KOPT-K1 (cell line): Measurements from ENCODE around the gene KLRK1.
"Not testable (repeated sequence)": the region's sequence is repeated elsewhere in the genome, so short reads cannot be mapped to it uniquely, and the experiment has no call there.

Experiments
- H3K27ac ChIP-seq: fragments of 200-600 bp; sonication (generic); 2 replicates; pipeline ENCODE4 v1.5.1; 2016; ENCODE audit warnings: antibody characterized with exemption, mild to moderate bottlenecking, low read depth, low read length; ENCODE audit not compliant: poor library complexity, severe bottlenecking
- H3K36me3 ChIP-seq: fragments of 200-600 bp; sonication (generic); 2 replicates; pipeline ENCODE4 v1.5.1; 2017; ENCODE audit warnings: antibody characterized with exemption, mild to moderate bottlenecking, low read length, moderate library complexity; ENCODE audit not compliant: insufficient read depth
- H3K9me3 ChIP-seq: fragments of 200-600 bp; sonication (generic); 2 replicates; pipeline ENCODE4 v1.5.1; 2017; ENCODE audit warnings: antibody characterized with exemption, low read length, mild to moderate bottlenecking; ENCODE audit not compliant: insufficient read depth, poor library complexity, severe bottlenecking

KLRK1 gene

DNA sequence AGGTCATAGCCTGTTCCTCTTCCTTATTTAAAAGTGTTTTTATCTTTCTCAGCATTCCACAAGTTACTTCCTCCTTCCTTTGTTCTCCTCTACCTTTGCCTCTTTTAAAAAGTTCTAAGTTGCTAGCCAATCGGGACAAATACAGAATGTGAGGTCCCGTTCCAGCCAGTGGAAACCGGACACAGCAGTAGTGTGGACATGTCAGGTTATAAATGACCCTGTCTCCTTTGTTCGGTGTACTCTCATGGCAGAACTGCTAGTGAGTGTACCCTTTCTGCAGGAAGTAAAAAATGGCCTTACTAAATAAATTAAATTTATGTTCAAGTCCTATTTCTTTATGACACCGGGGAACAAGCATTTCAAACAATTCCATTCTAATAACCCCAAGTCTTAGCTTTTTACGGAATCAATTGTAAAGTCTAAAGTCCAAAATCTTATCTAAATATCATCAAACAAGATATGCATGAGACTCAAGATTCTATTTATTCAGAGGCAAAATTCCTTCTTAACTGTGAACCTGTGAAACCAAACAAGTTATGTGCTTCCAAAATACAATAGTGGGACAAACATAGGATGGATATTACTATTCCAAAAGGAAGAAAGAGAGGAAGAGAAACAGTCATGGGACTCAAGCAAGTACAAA lies 17.8 kb downstream of the KLRK1 start:
- peaks cover 26% of the 10 kb centered on the region for H3K9me3 ChIP-seq
- not testable (repeated sequence) for H3K27ac ChIP-seq, H3K36me3 ChIP-seq

DNA sequence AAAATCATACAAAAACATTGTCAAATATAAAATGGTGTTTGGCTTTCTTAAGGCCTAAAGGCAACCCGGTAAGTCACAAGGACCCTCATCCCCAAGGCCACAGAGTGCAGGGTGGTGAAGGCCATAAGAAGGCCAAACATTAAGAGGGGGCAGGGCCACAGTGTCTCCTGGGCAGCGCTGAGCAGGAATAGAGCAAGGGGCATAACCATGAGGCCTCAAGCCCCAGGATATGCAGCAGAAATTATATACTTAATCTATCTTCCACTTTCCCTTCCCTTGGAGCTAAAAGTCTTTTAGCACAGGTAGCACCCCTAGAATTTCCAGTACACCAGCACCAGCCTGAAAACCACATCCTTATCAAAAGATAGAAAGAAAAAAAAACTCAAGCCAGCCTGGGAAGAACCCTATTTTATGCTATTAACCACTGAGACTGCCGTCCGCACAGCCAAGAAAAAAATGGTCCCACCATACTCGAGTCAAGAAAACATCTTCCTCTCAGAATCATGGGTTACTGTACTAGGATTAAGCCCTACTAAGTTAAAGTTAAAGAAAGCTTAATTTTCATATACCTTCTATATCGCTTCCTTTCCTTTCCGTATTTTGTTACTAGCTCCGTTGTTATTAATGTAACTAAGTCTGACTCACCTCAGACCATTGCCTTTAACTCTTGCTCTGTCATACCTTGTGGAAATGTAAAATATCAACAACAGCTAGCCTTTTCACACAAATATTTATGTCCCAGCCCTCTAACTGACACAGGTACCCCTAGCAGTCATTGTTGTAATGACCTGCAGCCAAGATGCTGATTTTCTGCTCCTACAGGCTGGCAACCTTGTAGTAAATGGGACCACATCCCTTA lies 20.1 kb downstream of the KLRK1 start:
- H3K27ac ChIP-seq, result no peak overlapping the region
- H3K9me3 ChIP-seq, result peaks cover 19% of the 10 kb centered on the region
- H3K36me3 ChIP-seq, result no peaks in the 10 kb centered on the region

GRCh38 chr12:10368206-10369171 lies 21.4 kb downstream of the KLRK1 start:
- Histone ChIP-seq H3K27ac (no peak overlapping the region), H3K36me3 (no peaks in the 10 kb centered on the region), H3K9me3 (peaks cover 19% of the 10 kb centered on the region)

DNA sequence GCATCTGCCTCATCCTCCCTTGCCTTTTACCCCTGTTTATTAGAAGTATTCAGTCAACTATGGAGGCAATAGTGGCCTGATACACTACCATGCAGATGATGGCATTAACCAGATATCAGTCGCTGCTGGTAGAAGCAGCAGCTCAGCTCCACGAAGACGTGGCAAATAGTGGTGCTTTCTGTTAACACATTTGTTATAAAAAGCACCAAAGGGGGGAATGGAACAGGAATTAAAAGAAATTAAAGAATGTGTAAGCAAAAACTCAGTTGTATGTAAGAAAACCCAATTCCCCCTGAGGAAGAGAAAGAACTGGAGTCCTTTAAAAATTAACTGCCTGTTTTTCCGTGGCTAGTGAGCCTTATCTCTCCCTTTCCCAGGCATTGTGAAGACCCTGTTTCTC lies 22.1 kb downstream of the KLRK1 start:
- not testable (repeated sequence) for H3K36me3 ChIP-seq, H3K27ac ChIP-seq

GRCh38 chr12:10366875-10367274 lies 23.0 kb downstream of the KLRK1 start:
- H3K36me3 ChIP-seq, result no peaks in the 10 kb centered on the region
- peaks cover 19% of the 10 kb centered on the region for H3K9me3 ChIP-seq
- H3K27ac ChIP-seq, result no peak overlapping the region

More for the DNA sequence above, 22.1 kb downstream of the KLRK1 start:
- peaks cover 19% of the 10 kb centered on the region for H3K9me3 ChIP-seq

- Histone ChIP-seq H3K27ac (peak overlapping the region; percentile 85), H3K9me3 (peaks cover 19% of the 10 kb centered on the region), H3K36me3 (no peaks in the 10 kb centered on the region)
Measured at GRCh38 chr12:10365696-10366405, 24.0 kb downstream of the KLRK1 start.

GRCh38 chr12:10364815-10365622 lies 24.8 kb downstream of the KLRK1 start:
- no peaks in the 10 kb centered on the region for H3K36me3 ChIP-seq
- H3K27ac ChIP-seq, result peak overlapping the region; percentile 85
- peaks cover 19% of the 10 kb centered on the region for H3K9me3 ChIP-seq

GRCh38 chr12:10363914-10364814 lies 25.7 kb downstream of the KLRK1 start:
- H3K27ac ChIP-seq, result peak overlapping the region; percentile 85
- H3K36me3 ChIP-seq, result no peaks in the 10 kb centered on the region
- H3K9me3 ChIP-seq, result peaks cover 19% of the 10 kb centered on the region

- Histone ChIP-seq H3K9me3 (peaks cover 16% of the 10 kb centered on the region), H3K27ac (peak overlapping the region; percentile 85), H3K36me3 (no peaks in the 10 kb centered on the region)
Measured at GRCh38 chr12:10363658-10363913, 26.3 kb downstream of the KLRK1 start.

DNA sequence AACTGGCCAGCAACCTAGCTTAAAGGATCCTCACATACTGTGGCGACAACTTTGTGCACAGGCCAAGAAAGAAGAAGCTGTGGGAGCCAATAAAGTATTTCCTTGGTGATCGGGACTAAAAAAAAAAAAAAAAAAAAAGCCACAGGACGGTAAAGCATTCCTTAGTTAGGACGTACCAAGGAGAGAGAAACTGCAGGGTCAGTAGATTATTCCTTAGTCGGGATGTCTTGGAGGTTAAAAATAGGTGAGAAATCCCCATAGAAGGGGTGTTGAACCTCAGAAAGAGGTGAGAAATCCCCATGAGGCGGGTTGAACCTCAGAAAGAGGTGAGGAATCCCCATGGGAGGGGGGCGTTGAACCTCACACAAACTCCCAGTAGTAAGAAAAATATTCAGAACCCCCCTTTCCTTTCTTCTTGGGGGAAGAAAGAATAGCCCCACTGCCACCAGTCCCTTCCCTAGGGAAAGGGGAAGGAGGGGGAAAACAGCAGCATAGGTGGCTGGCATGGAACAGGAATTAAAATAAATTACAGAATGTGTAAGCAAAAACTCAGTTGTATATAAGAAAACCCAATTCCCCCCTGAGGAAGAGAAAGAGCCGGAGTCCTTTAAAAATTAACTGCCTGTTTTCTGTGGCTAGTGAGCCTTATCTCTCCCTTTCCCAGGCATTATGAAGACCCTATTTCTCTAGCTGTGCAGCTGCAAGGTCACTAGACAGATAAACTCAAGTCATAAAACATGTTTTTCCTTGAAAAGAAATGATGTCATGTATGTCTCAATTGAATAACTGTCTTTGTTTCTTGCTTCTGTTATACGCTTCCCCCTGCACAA lies 26.8 kb downstream of the KLRK1 start:
- H3K36me3 ChIP-seq, result no peaks in the 10 kb centered on the region
- H3K9me3 ChIP-seq, result peaks cover 11% of the 10 kb centered on the region
- H3K27ac ChIP-seq, result peak overlapping the region; percentile 85

- Histone ChIP-seq H3K36me3 (no peaks in the 10 kb centered on the region), H3K27ac (no peak overlapping the region), H3K9me3 (peaks cover 3% of the 10 kb centered on the region)
Measured at GRCh38 chr12:10362325-10362724, 27.5 kb downstream of the KLRK1 start.

DNA sequence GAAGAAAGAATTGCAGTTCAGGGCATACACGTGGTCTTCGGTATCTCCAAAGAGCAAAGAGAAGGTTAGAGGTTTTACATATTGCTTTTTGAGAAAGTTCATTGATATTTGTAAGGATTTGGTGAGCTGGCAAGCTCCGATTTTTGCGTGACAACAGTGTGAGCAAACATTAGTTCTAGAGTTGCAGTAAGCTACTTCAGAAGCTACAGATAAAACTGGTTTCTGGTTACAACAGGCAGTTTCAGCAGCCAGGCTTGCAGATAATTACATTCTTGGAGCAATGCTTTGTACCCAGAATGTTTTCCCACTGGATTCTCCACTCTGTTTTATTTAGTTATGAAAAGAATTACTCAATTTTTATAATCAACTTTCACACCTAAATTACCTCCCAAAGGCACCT lies 28.2 kb downstream of the KLRK1 start:
- H3K9me3 ChIP-seq, result no peaks in the 10 kb centered on the region
- no peaks in the 10 kb centered on the region for H3K36me3 ChIP-seq
- H3K27ac ChIP-seq, result no peak overlapping the region

- H3K27ac ChIP-seq, result no peak overlapping the region
- no peaks in the 10 kb centered on the region for H3K9me3 ChIP-seq
Measured at GRCh38 chr12:10361084-10361483, 28.8 kb downstream of the KLRK1 start.

More at GRCh38 chr12:10361084-10361483, 28.8 kb downstream of the KLRK1 start:
- no peaks in the 10 kb centered on the region for H3K36me3 ChIP-seq
